Esophagus squamous epithelium (tissue), 4 donors: ENCODE results near the gene POLN.

ENCODE experiments used
- CTCF ChIP-seq, 6 experiments: fragments of 450-650 bp in 4 of 6; fragments of 200-600 bp in 2 of 6; sonication (generic) in 2 of 6; IDR thresholded peaks; one replicate each; pipeline ENCODE4 v1.5.1; 2016 to 2019; ENCODE audit warnings: antibody characterized with exemption in 6 of 6, mild to moderate bottlenecking in 4 of 6, moderate library complexity in 4 of 6
- POLR2A ChIP-seq, 4 donors: fragments of 450-650 bp; IDR thresholded peaks; one replicate each; pipeline ENCODE4 v1.6.1; 2017; ENCODE audit warnings: antibody characterized with exemption in 4 of 4, mild to moderate bottlenecking in 4 of 4, moderate library complexity in 3 of 4

- no peak for TF ChIP-seq POLR2A (IDR thresholded peaks at IDR 0.05)
- no peak for TF ChIP-seq CTCF (IDR thresholded peaks at IDR 0.05)
Observed at GRCh38 chr4:2154215-2154740, 87.6 kb downstream of the POLN start.
